SK-N-SH (cell line): Measurements from ENCODE around the gene PRKCG. TPM values are rescaled to one million over a fixed set of nuclear protein-coding genes. Genes with fewer than 3 reads are reported as not detected.

Experiments
- CTCF ChIA-PET: fragments of 300-600, 350-600 bp; formaldehyde crosslinking; extraction: SDS; loops from one replicate; lab custom pipeline; 2021; lab: Yijun Ruan, JAX
- POLR2A ChIA-PET: fragments of 350-600 bp; sonication (Branson Sonifier 250); formaldehyde crosslinking; extraction: SDS; loops from one replicate; lab custom pipeline; 2020; ENCODE audit warnings: antibody characterized with exemption, inconsistent platforms; lab: Yijun Ruan, JAX
- DNase-seq: peaks from one replicate; pipeline ENCODE4 v3.0.0; 2012
- H2AFZ ChIP-seq: fragments of 200-600 bp; sonication (generic); 2 replicates; pipeline ENCODE4 v1.8.1; 2016; ENCODE audit warnings: antibody characterized with exemption, mild to moderate bottlenecking, low read depth
- H3F3A ChIP-seq: fragments of 200-600 bp; sonication (generic); replicated peaks from 2 replicates; pipeline ENCODE3; 2016; ENCODE audit warnings: antibody characterized with exemption, mild to moderate bottlenecking; ENCODE audit not compliant: insufficient read depth
- H3K27ac ChIP-seq, 2 experiments: fragments of 200-500 bp in 1 of 2; fragments of 200-600 bp in 1 of 2; sonication (Bioruptor generic) in 1 of 2; sonication (generic), shearing (Covaris generic) in 1 of 2; 2 replicates each; pipeline versions ENCODE4 v1.5.1 to v1.6.1; 2014 to 2016; ENCODE audit warnings: low read depth in 2 of 2, inconsistent platforms in 1 of 2, low read length in 1 of 2, mild to moderate bottlenecking in 1 of 2, mixed read lengths in 1 of 2
- H3K27me3 ChIP-seq: fragments of 200-600 bp; sonication (generic), shearing (Covaris generic); 2 replicates; pipeline ENCODE4 v1.6.1; 2016; ENCODE audit warnings: mixed run types; ENCODE audit not compliant: insufficient read depth
- H3K36me3 ChIP-seq, 2 experiments: fragments of 200-500 bp in 1 of 2; fragments of 200-600 bp in 1 of 2; sonication (Bioruptor generic) in 1 of 2; sonication (generic) in 1 of 2; replicated peaks in 1 of 2; 2 replicates each; pipeline versions ENCODE3 to v1.5.1; 2014 to 2016; ENCODE audit warnings: low read length in 1 of 2, mild to moderate bottlenecking in 1 of 2; ENCODE audit not compliant: insufficient read depth in 2 of 2, control insufficient read depth in 1 of 2
- H3K4me1 ChIP-seq, 2 experiments: fragments of 200-500 bp in 1 of 2; fragments of 200-600 bp in 1 of 2; sonication (Bioruptor generic) in 1 of 2; sonication (generic), shearing (Covaris generic) in 1 of 2; 2 replicates each; pipeline versions ENCODE4 v1.5.1 to v1.6.1; 2014 to 2016; ENCODE audit warnings: low read depth in 1 of 2, low read length in 1 of 2, mixed run types in 1 of 2; ENCODE audit not compliant: insufficient read depth in 2 of 2, control insufficient read depth in 1 of 2
- H3K4me2 ChIP-seq: fragments of 200-600 bp; sonication (generic), shearing (Covaris generic); 2 replicates; pipeline ENCODE4 v1.6.1; 2017; ENCODE audit warnings: mixed run types
- H3K4me3 ChIP-seq, 2 experiments: fragments of 200-500 bp in 1 of 2; fragments of 200-600 bp in 1 of 2; sonication (Bioruptor generic) in 1 of 2; sonication (generic), shearing (Covaris generic) in 1 of 2; 2 replicates each; pipeline versions ENCODE4 v1.5.1 to v1.8.1; 2014 to 2016; ENCODE audit warnings: low read depth in 2 of 2, inconsistent platforms in 1 of 2, low read length in 1 of 2, mild to moderate bottlenecking in 1 of 2, mixed read lengths in 1 of 2, moderate library complexity in 1 of 2
- H3K79me2 ChIP-seq: fragments of 200-600 bp; sonication (generic); 2 replicates; pipeline ENCODE4 v1.8.1; 2017; ENCODE audit warnings: mild to moderate bottlenecking; ENCODE audit not compliant: insufficient read depth
- H3K9ac ChIP-seq: fragments of 200-600 bp; sonication (generic); 2 replicates; pipeline ENCODE4 v1.6.1; 2017; ENCODE audit warnings: mixed run types
- H3K9me2 ChIP-seq: fragments of 200-600 bp; sonication (generic); 2 replicates; pipeline ENCODE4 v1.6.1; 2017; ENCODE audit warnings: mixed run types
- H3K9me3 ChIP-seq: fragments of 200-600 bp; sonication (generic); 2 replicates; pipeline ENCODE4 v1.6.1; 2017; ENCODE audit warnings: mixed run types, mild to moderate bottlenecking, moderate library complexity
- H4K20me1 ChIP-seq: fragments of 200-600 bp; sonication (generic); 2 replicates; pipeline ENCODE4 v1.6.1; 2017; ENCODE audit warnings: mild to moderate bottlenecking, mixed run types; ENCODE audit not compliant: insufficient read depth
- CHD2 ChIP-seq: fragments of 150-350 bp; IDR thresholded peaks from 2 replicates; pipeline ENCODE4 v1.6.1; 2018; ENCODE audit warnings: low read length; ENCODE audit not compliant: partially characterized antibody
- ELF1 ChIP-seq: IDR thresholded peaks from 2 replicates; pipeline ENCODE4 v1.4.0; 2012
- FOSL2 ChIP-seq: IDR thresholded peaks from 2 replicates; pipeline ENCODE4 v1.4.0; 2012; ENCODE audit warnings: low read depth, mild to moderate bottlenecking, moderate library complexity, borderline replicate concordance
- FOXJ3 ChIP-seq: sonication (generic); formaldehyde crosslinking; IDR thresholded peaks from 2 replicates; pipeline ENCODE4 v1.5.1; 2020; ENCODE audit warnings: mild to moderate bottlenecking, missing genetic modification reagents
- FOXM1 ChIP-seq: IDR thresholded peaks from 2 replicates; pipeline ENCODE4 v1.4.0; 2012; ENCODE audit warnings: low read depth, mild to moderate bottlenecking
- GABPA ChIP-seq: IDR thresholded peaks from 2 replicates; pipeline ENCODE4 v1.4.0; 2012; ENCODE audit warnings: low read depth, mild to moderate bottlenecking
- JUND ChIP-seq: IDR thresholded peaks from 2 replicates; pipeline ENCODE4 v1.4.0; 2012
- MEF2A ChIP-seq: IDR thresholded peaks from 2 replicates; pipeline ENCODE4 v1.4.0; 2012; ENCODE audit warnings: low read depth, borderline replicate concordance
- MXI1 ChIP-seq: IDR thresholded peaks from 2 replicates; pipeline ENCODE4 v1.6.1; 2012; ENCODE audit warnings: mild to moderate bottlenecking, low read depth, low read length, improper control_type of control experiment
- POLR2AphosphoS5 ChIP-seq: IDR thresholded peaks from 2 replicates; pipeline ENCODE4 v1.6.1; 2012; ENCODE audit warnings: low read depth, low read length
- RCOR1 ChIP-seq: fragments of 150-350 bp; IDR thresholded peaks from 2 replicates; pipeline ENCODE4 v1.6.1; 2017; ENCODE audit warnings: antibody characterized with exemption, low read length
- RXRA ChIP-seq: IDR thresholded peaks from 2 replicates; pipeline ENCODE4 v1.4.0; 2012; ENCODE audit warnings: low read depth, mild to moderate bottlenecking, borderline replicate concordance
- SIN3A ChIP-seq: IDR thresholded peaks from 2 replicates; pipeline ENCODE4 v1.6.1; 2012; ENCODE audit warnings: low read depth, mild to moderate bottlenecking, low read length, moderate library complexity, borderline replicate concordance
- TCF12 ChIP-seq: IDR thresholded peaks from 2 replicates; pipeline ENCODE4 v1.4.0; 2012
- WGBS: methylation state at CpG from one replicate; pipeline ENCODE4 v1.1.6; 2017; ENCODE audit warnings: low lambda C conversion rate; 5-methylcytosine and 5-hydroxymethylcytosine counted together
- polyA plus RNA-seq, 3 experiments: library from polyadenylated mRNA; depleted of rRNA; stranded (reverse); fragments of >200 nt; gene quantifications; 2 replicates each; pipeline ENCODE4 v1.2.3, GENCODE V29; 2012
- TF ChIP-seq, protein P1 (sequence below): IDR thresholded peaks from 2 replicates; pipeline ENCODE4 v1.4.0; 2012; ENCODE audit warnings: low read depth, borderline replicate concordance
- TF ChIP-seq, protein P2 (sequence below): fragments of 150-350 bp; IDR thresholded peaks from 2 replicates; pipeline ENCODE4 v1.6.1; 2016; ENCODE audit warnings: mild to moderate bottlenecking, low read depth, low read length
- TF ChIP-seq, protein P3 (sequence below): fragments of 200-600 bp; sonication (generic); IDR thresholded peaks from 2 replicates; pipeline ENCODE4 v1.6.1; 2017; ENCODE audit warnings: antibody characterized with exemption, mild to moderate bottlenecking, moderate library complexity
- TF ChIP-seq, protein P4 (sequence below): IDR thresholded peaks from 2 replicates; pipeline ENCODE4; 2012
- TF ChIP-seq, protein P5 (sequence below): IDR thresholded peaks from 2 replicates; pipeline ENCODE4 v1.6.1; 2012; ENCODE audit warnings: mild to moderate bottlenecking, low read depth, low read length, moderate library complexity

Gene PRKCG
- polyA plus RNA-seq, 1 of the 3 experiments (the other 2 are of a cell fraction): 0.08 TPM

DNA sequence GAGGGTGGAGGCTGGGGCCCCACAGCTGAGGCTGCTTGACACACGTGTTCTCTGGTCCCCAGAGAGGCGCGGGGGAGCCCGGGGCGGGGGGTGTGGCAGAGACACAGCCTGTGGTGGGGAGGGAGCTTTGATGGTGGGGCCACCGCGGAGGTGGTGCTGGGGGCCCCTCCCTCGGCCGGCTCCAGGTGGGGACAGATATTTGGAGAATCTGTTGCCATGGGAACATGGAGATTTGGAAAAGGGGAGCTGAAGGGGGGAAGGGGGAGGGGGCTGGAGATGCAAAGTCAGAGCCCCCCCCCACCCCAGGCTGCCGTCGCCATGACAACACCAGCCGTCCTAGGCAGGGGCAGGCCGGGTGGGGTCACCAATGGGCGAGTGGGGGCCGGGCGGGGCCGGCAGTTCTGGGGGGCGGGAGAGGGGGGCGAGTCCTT, 1.2 kb downstream of the PRKCG start:
- Histone ChIP-seq H3K4me3 (no peak overlapping the region; a peak in 1 of 4 replicates), H3F3A (peaks cover 9% of the 10 kb centered on the region), H3K9me3 (no peaks in the 10 kb centered on the region), H2AFZ (no peak overlapping the region), H3K4me2 (peak overlapping the region; percentile 24; the same call in 1 of the 2 replicates), H3K9ac (no peak overlapping the region), H3K4me1 (peaks cover 0 to 14% of the 10 kb centered on the region in 2 experiments; a peak in 1 of 4 replicates), H3K27ac (no peak overlapping the region), H3K9me2 (no peaks in the 10 kb centered on the region), H4K20me1 (no peaks in the 10 kb centered on the region), H3K79me2 (no peaks in the 10 kb centered on the region), H3K36me3 (no peaks in the 10 kb centered on the region), H3K27me3 (peaks cover 36% of the 10 kb centered on the region)
- TF ChIP-seq TCF12 (no peak), JUND (no peak), SIN3A (no peak), MEF2A (no peak), ELF1 (no peak), POLR2AphosphoS5 (no peak), FOXJ3 (CRISPR knock-in tag) (no peak), RCOR1 (no peak), GABPA (no peak), MXI1 (no peak), FOSL2 (no peak), RXRA (no peak), CHD2 (no peak), FOXM1 (no peak)
- TF ChIP-seq, protein P1, sequence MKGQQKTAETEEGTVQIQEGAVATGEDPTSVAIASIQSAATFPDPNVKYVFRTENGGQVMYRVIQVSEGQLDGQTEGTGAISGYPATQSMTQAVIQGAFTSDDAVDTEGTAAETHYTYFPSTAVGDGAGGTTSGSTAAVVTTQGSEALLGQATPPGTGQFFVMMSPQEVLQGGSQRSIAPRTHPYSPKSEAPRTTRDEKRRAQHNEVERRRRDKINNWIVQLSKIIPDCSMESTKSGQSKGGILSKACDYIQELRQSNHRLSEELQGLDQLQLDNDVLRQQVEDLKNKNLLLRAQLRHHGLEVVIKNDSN: no peak
- TF ChIP-seq, protein P2, sequence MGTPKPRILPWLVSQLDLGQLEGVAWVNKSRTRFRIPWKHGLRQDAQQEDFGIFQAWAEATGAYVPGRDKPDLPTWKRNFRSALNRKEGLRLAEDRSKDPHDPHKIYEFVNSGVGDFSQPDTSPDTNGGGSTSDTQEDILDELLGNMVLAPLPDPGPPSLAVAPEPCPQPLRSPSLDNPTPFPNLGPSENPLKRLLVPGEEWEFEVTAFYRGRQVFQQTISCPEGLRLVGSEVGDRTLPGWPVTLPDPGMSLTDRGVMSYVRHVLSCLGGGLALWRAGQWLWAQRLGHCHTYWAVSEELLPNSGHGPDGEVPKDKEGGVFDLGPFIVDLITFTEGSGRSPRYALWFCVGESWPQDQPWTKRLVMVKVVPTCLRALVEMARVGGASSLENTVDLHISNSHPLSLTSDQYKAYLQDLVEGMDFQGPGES: no peak
- TF ChIP-seq, protein P3, sequence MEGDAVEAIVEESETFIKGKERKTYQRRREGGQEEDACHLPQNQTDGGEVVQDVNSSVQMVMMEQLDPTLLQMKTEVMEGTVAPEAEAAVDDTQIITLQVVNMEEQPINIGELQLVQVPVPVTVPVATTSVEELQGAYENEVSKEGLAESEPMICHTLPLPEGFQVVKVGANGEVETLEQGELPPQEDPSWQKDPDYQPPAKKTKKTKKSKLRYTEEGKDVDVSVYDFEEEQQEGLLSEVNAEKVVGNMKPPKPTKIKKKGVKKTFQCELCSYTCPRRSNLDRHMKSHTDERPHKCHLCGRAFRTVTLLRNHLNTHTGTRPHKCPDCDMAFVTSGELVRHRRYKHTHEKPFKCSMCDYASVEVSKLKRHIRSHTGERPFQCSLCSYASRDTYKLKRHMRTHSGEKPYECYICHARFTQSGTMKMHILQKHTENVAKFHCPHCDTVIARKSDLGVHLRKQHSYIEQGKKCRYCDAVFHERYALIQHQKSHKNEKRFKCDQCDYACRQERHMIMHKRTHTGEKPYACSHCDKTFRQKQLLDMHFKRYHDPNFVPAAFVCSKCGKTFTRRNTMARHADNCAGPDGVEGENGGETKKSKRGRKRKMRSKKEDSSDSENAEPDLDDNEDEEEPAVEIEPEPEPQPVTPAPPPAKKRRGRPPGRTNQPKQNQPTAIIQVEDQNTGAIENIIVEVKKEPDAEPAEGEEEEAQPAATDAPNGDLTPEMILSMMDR: no peak
- TF ChIP-seq, protein P4, sequence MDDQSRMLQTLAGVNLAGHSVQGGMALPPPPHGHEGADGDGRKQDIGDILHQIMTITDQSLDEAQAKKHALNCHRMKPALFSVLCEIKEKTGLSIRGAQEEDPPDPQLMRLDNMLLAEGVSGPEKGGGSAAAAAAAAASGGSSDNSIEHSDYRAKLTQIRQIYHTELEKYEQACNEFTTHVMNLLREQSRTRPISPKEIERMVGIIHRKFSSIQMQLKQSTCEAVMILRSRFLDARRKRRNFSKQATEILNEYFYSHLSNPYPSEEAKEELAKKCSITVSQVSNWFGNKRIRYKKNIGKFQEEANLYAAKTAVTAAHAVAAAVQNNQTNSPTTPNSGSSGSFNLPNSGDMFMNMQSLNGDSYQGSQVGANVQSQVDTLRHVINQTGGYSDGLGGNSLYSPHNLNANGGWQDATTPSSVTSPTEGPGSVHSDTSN: no peak
- TF ChIP-seq, protein P5, sequence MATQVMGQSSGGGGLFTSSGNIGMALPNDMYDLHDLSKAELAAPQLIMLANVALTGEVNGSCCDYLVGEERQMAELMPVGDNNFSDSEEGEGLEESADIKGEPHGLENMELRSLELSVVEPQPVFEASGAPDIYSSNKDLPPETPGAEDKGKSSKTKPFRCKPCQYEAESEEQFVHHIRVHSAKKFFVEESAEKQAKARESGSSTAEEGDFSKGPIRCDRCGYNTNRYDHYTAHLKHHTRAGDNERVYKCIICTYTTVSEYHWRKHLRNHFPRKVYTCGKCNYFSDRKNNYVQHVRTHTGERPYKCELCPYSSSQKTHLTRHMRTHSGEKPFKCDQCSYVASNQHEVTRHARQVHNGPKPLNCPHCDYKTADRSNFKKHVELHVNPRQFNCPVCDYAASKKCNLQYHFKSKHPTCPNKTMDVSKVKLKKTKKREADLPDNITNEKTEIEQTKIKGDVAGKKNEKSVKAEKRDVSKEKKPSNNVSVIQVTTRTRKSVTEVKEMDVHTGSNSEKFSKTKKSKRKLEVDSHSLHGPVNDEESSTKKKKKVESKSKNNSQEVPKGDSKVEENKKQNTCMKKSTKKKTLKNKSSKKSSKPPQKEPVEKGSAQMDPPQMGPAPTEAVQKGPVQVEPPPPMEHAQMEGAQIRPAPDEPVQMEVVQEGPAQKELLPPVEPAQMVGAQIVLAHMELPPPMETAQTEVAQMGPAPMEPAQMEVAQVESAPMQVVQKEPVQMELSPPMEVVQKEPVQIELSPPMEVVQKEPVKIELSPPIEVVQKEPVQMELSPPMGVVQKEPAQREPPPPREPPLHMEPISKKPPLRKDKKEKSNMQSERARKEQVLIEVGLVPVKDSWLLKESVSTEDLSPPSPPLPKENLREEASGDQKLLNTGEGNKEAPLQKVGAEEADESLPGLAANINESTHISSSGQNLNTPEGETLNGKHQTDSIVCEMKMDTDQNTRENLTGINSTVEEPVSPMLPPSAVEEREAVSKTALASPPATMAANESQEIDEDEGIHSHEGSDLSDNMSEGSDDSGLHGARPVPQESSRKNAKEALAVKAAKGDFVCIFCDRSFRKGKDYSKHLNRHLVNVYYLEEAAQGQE: no peak
- WGBS: 2% methylated on average over 12 of the region's 19 CpGs
- ChIA-PET CTCF (interaction anchor here (0.9 to 2.2 kb wide), 6 partner anchors 13 to 147 kb away, joined by 3 to 7 read pairs (median 4); no protein-coding TSS in a partner anchor), POLR2A (no interaction called here)
- DNase-seq: no peak
